ENCODE results near the gene SPO11.
A peak's percentile ranks its signal among the peaks of the same experiment; 100 is the strongest.

Gene SPO11

DNA sequence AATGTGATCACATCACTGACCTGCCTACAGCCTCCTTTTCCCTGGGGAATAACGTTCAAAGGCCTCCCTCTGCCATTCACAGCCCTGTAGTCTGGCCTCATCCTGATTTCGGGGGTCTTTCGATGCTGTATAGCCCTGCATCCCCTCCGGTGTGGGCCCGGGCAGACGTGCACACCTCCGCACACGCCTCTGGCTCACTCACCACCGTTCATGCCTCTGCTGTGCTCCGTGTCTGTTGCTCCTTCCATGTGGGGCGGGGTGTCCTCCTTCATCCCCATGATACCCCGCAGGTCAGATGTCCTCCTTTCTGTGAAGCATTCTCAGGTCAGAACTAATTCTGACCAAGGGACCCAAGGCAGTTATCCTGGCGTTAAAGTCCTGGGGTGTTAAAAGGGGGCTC lies 47.7 kb downstream of the SPO11 start:
- no peak for DNase-seq (ENCODE audit: low spot score)

DNA sequence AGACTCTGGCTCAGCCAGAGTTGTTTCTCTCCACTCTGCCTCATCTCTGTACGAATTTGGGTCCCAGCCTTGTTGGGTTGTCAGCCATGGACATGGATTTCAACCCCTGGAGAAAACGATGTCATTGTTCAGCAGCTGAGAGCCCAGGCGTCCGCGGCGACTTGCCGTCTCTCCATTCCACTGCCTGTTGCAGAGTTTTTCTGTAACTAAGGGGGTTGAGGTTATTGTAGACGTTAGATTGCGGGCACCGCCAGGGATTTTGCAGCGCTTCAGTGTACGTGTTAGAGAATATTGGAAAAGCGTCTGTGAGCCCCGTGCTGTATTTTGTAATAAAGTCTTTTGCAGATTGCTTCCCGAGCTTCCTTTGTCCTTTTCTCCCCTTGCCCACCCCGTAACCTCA lies 48.5 kb downstream of the SPO11 start:
- DNase-seq (ENCODE audit: low spot score): no peak

- DNase-seq (ENCODE audit: low spot score): no peak
Observed at GRCh38 chr20:57378646-57379262, 49.2 kb downstream of the SPO11 start.

GRCh38 chr20:57379263-57379647 lies 49.7 kb downstream of the SPO11 start:
- DNase-seq (ENCODE audit: low spot score): no peak

GRCh38 chr20:57380081-57380750 lies 50.6 kb downstream of the SPO11 start:
- DNase-seq (ENCODE audit: low spot score): no peak

GRCh38 chr20:57381596-57382503 lies 52.2 kb downstream of the SPO11 start:
- peak; percentile 85 for DNase-seq (ENCODE audit: low spot score)

GRCh38 chr20:57382516-57382915 lies 52.9 kb downstream of the SPO11 start:
- DNase-seq (ENCODE audit: low spot score): no peak

- no peak for DNase-seq (ENCODE audit: low spot score)
Observed at GRCh38 chr20:57383447-57384347, 54.1 kb downstream of the SPO11 start.

DNA sequence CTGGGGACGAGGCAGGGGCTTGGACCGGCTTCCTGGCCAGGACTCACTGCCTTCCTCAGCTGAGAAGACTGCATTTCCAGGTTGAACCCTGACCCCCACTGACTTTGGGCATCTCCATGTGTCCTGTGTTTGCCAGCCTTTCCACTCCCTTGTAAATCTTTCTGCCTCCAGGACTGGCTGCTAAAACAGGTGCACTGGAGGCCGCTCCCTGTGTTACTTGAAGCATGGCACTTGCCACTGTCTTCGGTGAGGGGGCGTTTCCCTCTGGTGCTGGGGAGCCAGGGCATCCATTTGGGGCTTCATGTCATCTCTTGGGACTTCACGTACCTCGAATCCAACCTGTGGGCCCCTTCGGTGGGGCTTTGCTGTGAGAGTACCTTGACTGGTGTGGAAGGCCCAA lies 54.9 kb downstream of the SPO11 start:
- no peak for DNase-seq (ENCODE audit: low spot score)

DNA sequence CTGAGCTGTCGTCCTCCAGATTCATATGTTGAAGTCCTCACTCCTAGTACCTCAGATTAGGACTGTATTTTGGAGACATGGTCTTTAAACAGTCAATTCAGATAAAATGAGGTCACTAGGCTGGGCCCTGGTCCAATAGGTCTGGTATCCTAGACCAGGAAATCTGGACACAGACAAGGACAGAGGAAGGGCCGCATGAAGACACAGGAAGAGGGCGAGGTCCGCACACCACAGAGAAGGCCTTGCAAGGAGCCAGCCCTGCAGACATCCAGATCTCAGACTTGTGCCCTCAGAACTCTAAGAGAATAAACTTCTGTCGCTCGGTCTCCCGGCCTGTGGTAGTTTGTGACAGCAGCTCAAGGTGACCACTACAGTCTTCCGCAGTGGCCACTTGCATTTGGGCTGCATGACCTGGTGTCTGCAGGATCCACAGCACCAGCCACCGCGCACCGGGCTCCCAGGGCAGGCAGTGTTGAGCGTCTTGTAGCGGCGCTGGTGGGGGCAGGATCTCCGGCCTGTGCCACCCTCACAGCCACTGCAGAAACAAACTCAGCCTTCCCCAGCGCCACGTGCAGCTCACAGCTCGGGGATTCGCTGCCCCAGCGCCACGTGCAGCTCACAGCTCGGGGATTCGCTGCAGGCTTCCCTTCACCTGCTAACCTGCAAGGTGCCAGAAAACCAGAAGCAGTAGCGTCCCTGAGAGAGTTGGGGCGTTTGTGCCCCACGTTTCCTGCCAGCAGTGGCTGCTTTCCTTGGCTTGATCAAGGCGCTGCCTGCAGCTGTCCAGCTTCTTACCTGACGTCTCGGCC lies 55.6 kb downstream of the SPO11 start:
- no peak for DNase-seq (ENCODE audit: low spot score)

GRCh38 chr20:57385940-57386339 lies 56.3 kb downstream of the SPO11 start:
- no peak for DNase-seq (ENCODE audit: low spot score)

DNA sequence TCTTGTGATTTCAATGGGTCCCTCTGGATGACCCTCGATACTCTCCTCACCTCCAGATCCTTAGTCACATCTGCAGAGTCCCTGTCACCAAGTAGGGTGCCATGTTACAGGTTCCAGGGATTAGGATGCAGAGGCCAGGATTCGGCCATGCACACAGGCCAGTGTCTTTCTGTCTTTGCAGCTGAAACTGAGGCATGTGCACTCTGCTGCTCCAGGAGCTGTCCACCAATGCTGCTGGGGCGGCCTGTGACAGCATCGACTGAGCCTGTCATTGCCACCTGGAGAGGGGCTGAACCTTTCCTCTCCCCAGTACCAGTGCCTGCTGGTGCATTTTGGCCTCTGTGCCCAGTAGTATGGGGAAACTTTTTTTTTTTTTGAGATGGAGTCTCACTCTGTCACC lies 57.2 kb downstream of the SPO11 start:
- DNase-seq (ENCODE audit: low spot score): no peak

DNA sequence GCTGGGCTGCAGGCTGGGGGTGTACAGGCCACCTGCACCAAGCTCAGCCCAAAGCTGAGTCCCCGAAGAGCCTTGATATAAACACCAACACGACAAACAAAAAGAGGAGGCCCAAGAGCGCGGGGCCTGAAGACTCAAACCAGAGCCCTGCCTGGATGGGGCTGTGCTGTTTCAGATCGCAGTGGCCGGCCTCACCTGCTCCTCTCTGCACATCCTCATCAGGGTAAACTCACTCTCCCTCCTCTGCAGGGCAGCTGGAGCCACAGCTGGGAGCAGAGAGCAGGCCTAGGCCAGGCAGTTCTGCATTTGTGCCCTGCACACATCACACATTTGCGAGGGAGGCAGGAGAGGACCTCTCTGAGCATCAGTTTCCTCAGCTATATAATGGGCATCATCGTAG lies 57.9 kb downstream of the SPO11 start:
- no peak for DNase-seq (ENCODE audit: low spot score)

DNA sequence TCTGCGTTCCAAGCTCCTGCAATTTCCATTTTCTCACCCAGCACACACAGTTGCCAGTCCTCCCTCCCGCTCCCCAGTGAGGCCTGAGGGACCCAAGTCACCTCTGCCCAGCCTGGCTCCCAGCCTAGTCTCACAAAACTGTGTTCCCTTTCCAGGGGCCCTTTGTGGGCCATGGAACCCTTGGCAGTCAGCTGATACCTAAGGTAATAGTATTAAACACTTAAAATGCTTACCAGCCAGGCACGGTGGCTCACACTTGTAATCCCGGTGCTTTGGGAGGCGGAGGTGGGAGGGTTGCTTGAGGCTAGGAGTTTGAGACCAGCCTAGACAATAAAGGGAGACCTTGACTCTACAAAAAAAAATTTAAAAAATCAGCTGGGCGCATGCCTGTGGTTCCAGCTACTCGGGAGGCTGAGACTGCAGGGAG lies 58.4 kb downstream of the SPO11 start:
- DNase-seq (ENCODE audit: low spot score): no peak

DNA sequence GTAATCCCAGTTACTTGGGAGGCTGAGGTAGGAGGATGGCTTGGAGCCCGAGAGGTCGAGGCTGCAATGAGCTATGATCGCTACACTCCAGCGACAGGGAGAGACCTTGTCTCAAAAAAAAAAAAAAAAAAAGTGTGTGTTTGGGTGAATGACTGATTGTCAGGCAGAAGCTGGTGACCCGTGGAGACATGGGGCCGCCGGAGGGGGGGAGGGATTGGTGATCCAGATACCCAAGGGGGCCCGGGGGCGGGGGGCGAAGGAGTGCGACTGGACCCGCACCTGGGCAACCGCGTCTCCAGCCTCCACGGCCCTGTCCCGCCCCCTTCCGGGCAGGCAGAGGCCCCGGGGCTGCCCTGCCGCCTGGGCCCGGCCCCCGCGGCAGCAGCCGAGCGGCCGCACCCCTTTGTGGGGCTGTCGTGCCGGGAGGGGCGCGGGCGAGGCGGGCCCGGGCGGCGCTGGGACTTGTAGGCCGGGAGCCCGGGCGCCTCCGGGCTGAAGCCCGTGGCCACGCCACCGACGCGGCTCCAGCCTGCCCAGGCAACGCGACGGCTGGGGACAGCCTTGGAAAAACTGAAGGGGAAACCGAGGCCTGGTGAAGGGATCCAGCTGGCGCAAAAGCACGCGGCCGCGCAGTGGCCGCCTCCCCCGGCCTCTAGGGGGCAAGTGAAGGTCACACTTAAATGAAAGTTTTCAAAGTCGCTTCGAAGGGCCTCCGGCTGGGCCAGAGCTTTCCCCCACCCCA lies 59.5 kb downstream of the SPO11 start:
- no peak for DNase-seq (ENCODE audit: low spot score)

DNA sequence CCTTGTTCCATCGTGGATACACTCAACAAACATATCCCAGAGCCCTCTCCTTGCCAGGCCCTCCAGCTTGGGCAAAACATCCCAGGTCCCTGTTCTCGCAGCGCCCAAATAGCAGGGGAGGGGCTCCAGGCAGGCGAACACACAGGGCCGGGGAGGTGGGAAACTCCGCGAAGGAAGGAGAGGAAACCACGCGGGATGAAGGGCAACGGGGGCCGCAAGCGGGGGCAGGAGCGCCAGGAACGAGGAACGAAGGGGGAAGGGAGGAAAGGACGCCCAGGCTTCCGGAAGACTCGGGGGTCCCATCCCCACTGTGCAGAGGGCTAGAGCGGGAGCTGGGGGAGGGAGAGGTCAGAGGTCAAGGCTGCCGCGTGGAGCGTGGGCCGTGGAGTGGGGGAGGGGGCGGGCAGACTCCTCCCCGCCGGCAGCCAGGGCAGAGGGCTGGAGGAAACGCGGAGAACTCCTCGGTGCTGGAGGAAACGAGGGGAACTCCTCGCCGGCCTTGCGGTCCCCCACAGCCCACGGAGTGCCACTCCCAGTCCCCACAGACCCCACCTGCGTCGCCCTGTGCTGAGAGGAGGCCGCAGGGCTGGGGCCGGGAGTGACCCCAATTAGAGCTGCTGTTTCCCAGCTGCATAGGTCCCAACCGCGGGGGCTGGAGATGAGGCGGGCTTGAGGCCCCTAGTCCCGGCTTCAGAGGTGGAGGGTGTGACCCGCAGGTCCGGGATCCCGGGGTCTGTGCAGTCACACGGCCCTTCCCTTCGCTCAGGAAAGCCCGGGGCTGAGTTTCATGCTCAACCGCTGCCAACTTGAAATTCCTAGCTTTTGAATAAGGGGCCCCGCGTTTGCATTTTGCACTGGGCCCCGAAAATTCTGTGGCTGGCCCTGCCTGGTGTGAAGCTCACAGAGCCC lies 60.3 kb downstream of the SPO11 start:
- no peak for DNase-seq (ENCODE audit: low spot score)

- peak; percentile 99 for DNase-seq (ENCODE audit: low spot score)
Observed at GRCh38 chr20:57390604-57391438, 61.2 kb downstream of the SPO11 start, which contains the start of gene RBM38. Gene RBM38, plus strand, starts transcription at chr20:57391396. Its CDS starts 186 bp downstream, at chr20:57391582.
